OCI-LY3 (cell line): ENCODE data around the gene BATF2.

Source experiments
- CTCF ChIP-seq: fragments of 200-600, 300-600 bp; sonication (generic); IDR thresholded peaks from 2 replicates; pipeline ENCODE4 v1.5.1; 2014; ENCODE audit warnings: antibody characterized with exemption, low read length, low read depth
- EZH2phosphoT487 ChIP-seq: fragments of 200-600 bp; shearing (Covaris generic); IDR thresholded peaks from 2 replicates; pipeline ENCODE4 v1.6.1; 2018; ENCODE audit warnings: antibody characterized with exemption, mixed run types, low read depth

DNA sequence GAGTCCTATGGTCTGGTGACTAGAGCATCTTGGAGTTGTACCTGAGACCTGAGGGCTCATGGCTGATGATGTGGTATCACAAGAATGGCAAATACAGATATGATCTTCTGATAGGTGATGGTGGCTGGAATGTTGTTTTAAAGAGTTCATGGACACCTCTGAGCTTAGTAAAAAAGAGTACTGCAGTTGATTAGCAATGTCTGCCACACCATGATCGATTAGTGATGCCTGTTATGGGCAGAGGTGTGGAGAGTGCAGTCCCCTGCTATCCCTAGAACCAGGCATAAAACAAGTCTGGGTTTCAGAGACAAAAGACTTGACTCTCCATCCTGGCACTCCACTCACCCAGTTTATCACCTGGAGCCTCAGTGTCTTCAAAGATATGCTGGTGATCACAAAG is 1.4 kb upstream of the BATF2 start:
- TF ChIP-seq CTCF (no peak), EZH2phosphoT487 (no peak)
